ENCODE results near the gene ITGA6. TPM values are rescaled to one million over a fixed set of nuclear protein-coding genes. Genes with fewer than 3 reads are reported as not detected.

ITGA6 gene
- total RNA-seq, 1 experiment from 2014 or later, result 78.3 TPM

GRCh38 chr2:172415865-172416183, 11.6 kb upstream of the ITGA6 start:
- H3K23me2 ChIP-seq (ENCODE audit: insufficient read length, low read depth, low read length, poor library complexity, severe bottlenecking), result no peaks in the 10 kb centered on the region
- H3K4ac ChIP-seq (ENCODE audit: low read depth, low read length), result no peak overlapping the region
- no CpG with 5 or more reads among the region's 1 CpG for WGBS (ENCODE audit: extremely low coverage, insufficient read length, low lambda C conversion rate)
- H3K27ac ChIP-seq (ENCODE audit: insufficient read length, low read depth, low read length), result no peak overlapping the region
- no peak overlapping the region for H3K18ac ChIP-seq (ENCODE audit: insufficient read length, low read depth, low read length)
- no peaks in the 10 kb centered on the region for H3K9me3 ChIP-seq (ENCODE audit: control insufficient read depth, low read depth, low read length)
- no peak overlapping the region for H2BK12ac ChIP-seq (ENCODE audit: insufficient read length, low read depth, low read length)
- no peaks in the 10 kb centered on the region for H3K79me1 ChIP-seq (ENCODE audit: insufficient read depth, low read depth, low read length, poor library complexity, severe bottlenecking)
- Mint-ChIP-seq H3K4me3 (no peak overlapping the region), H3K9me3 (peaks cover 9 to 12% of the 10 kb centered on the region in 2 experiments; a peak in 4 of 5 replicates), H3K4me1 (peaks cover 11 to 19% of the 10 kb centered on the region in 2 experiments), H3K27ac (no peak overlapping the region), H3K27me3 (ENCODE audit: low read depth) (peaks cover 6% of the 10 kb centered on the region), H3K36me3 (ENCODE audit: insufficient read depth in 1 of 3, low read depth in 3 of 3) (peaks cover 0 to 8% (median 2%) of the 10 kb centered on the region in 3 experiments; a peak in 2 of 7 replicates)
- no peak overlapping the region for H3K23ac ChIP-seq (ENCODE audit: insufficient read length, low read depth, low read length)
- no peak overlapping the region for H2BK15ac ChIP-seq (ENCODE audit: low read depth, low read length)
- no peak for TF ChIP-seq CTCF (conservative IDR thresholded peaks at IDR 0.05)
- H3K4me1 ChIP-seq (ENCODE audit: insufficient read depth, low read length), result no peaks in the 10 kb centered on the region
- H2AFZ ChIP-seq (ENCODE audit: low read length), result no peak overlapping the region
- H4K5ac ChIP-seq (ENCODE audit: insufficient read length, low read depth, low read length), result no peak overlapping the region
- no peak overlapping the region for H2BK120ac ChIP-seq (ENCODE audit: low read depth, low read length, poor library complexity, severe bottlenecking)
- no peak overlapping the region for H2BK5ac ChIP-seq (ENCODE audit: insufficient read length, low read length)
- H4K91ac ChIP-seq (ENCODE audit: insufficient read length, low read depth, low read length), result no peak overlapping the region
- no peak overlapping the region for H4K8ac ChIP-seq (replicated peaks; ENCODE audit: insufficient read length, low read depth, low read length)
- H3K27me3 ChIP-seq (ENCODE audit: insufficient read depth, low read length), result no peaks in the 10 kb centered on the region
- no peak overlapping the region for H3K14ac ChIP-seq (ENCODE audit: insufficient read depth, low read length)
- H3K79me2 ChIP-seq (ENCODE audit: insufficient read depth, low read length), result no peaks in the 10 kb centered on the region
- no peaks in the 10 kb centered on the region for H4K20me1 ChIP-seq (ENCODE audit: control insufficient read depth, insufficient read depth, insufficient read length)
- no peak overlapping the region for H2BK20ac ChIP-seq (ENCODE audit: low read depth, low read length, poor library complexity, severe bottlenecking)
- H3K56ac ChIP-seq (ENCODE audit: insufficient read length, low read depth, low read length), result no peak overlapping the region
- H3K4me2 ChIP-seq (ENCODE audit: insufficient read depth, insufficient read length, low read length), result no peak overlapping the region
- no peak overlapping the region for H3T11ph ChIP-seq (ENCODE audit: low read length)
- no peak overlapping the region for H3K9ac ChIP-seq (ENCODE audit: extremely low read depth, insufficient read length, low read length)
- no peak for DNase-seq
- H2AK5ac ChIP-seq (ENCODE audit: insufficient read length, low read length), result no peak overlapping the region

Data from H9 (cell line).